ENCODE data around the gene GARIN5B.

The GARIN5B gene

DNA sequence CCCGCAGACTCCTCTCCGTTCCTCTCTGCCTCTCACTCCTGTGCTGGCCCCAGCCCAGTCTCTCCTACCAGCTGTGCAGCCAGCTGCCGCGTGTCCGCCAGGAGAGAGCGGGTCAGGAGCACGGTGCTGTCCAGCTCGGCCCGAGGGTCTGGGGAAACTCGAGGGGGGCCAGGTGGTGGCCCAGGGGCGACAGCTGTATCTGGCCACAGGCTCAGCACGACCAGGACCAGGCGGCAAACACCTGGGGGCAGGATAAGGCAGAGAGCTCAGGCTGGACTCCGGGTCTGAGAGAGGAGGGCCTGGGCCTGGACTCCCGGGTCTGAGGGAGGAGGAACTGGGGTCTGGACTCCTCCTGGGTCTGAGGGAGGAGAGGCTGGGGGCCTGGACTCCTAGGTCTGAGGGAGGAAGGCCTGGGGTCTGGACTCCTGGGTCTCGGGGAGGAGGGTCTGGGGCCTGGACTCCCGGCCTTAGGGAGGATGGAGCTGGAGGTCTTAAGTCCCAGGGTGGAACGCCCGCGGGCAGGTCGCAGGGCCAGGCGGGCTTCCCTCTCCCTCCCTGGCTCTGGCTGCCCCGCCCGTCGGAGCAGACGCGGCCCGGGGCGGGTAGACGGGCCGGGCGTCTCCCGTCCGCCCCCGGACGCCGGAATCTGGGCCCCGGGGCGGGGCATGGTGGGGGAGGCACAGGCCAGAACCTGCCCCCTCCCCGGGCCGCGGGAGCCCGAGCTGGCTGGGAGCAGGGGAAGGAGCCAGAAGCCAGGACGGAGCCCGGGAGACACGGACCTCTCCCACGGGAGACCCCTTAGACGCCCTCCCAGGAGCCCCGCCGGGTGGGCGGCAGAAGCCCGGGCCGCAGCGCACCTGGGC, 5.9 kb upstream of the GARIN5B start:
- DNase-seq: no peak

DNA sequence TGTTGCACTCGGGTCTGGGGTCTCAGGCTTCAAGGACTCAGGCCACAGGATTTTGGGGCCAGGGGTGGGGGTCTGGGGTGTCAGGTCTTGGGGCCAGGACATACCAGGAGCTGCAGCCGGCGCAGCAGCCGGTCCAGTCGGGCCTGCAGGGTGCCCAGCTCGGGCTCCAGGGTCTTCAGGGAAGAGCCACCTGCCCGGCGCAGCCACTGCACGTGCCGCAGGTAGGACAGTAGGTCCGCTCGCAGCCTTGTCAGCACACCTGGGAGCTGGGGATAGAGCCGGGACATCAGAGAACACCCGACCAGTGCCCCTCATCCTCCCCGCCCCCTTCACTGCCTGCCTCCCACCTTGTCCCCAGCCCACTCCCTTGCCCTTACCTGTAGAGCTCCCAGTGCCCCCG, 5.0 kb upstream of the GARIN5B start:
- DNase-seq: no peak

DNA sequence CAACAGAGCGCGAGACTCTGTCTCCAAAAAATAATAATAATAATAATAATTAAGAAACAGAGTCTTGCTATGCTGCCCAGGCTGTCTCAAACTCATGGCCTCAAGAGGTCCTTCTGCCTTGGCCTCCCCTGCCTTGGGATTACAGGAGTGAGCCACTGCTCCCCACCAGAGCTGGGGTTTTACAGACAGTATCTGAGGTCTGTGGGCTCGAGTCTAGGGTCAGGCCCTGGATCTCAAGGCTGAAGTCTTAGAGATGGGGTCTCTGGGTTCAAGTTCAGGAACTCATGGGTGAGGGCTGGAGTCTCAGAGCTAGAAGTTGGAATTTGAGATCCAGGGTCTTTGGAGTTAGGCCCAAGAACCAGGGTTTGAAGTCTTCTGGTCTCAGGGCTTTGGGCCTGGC, 3.7 kb upstream of the GARIN5B start:
- DNase-seq: no peak

DNA sequence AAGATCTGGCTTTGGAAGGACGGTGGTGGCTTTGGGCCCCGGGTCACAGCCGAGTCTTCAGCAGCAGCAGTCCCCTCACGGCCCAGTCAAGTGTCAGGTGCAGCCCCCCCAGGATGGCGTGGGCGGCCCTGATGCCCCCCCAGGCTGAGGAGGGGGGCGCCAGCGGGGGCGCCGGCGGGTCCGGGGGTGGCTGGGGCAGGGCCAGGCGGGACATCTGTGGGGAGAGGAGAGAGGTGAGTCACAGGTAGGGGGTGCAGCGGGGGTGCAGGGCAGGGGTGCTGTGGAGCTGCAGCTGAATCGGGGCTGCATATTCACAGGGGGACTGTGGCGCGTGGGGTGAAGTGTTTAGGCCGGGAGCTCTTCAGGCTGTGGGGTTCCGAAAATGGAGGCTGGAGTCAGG, 2.9 kb upstream of the GARIN5B start:
- no peak for DNase-seq

DNA sequence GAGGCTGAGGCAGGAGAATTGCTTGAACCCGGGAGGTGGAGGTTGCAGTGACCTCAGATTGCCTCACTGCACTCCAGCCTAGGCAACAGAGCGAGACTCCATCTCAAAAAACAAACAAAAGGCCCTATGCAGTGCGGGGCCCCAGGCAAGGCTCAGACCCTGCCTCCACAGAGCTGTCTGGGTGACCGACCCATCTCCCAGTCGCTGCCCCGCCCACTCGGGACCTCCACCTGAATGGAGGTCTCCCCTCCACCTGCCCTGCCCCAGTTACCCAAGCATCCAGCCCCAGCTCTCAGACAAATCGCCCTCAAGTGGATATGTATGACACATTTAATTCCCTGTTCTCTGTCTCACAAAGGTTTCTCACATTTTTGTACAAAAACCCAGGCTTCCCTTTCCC, 2.2 kb upstream of the GARIN5B start:
- no peak for DNase-seq

DNA sequence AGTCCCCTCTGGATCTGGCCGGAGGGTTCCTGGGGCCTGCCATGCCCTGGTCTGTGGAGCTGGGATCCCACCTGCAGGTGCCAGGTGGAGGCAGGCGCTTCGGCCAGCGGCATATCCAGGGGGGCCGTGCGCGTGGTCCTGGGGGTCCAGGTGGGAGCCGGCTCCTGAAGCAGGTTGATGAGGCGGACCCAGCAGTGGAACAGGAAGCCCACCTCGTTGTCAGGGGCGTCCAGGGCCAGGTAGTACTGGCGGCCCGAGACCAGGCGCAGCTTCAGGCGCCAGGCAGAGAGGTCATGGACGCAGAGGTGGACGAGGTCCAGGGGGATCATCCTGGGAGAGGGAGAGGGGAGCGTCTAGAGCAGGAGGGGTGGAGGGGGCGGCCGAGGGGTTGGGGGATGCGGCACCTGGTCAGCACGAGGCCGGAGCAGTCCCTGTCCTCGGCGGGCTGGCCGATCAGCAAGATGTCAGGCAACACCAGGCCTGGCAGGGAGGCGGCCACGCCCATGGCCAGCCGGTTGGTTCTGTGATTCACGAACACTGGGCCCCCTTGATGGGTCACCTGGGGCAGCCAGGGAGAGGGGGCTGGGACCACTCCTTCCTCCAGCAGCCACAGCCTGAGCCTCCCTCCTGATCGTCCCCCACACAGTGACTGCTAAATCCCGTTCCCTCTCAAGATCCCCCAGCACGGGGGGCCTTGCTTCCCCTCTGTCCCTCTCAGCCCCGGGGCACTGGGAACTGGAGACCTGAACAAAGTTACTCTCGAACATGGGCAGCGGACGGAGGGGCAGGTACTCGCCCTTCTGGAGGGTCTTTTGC, 678 bp downstream of the GARIN5B start:
- DNase-seq: no peak

DNA sequence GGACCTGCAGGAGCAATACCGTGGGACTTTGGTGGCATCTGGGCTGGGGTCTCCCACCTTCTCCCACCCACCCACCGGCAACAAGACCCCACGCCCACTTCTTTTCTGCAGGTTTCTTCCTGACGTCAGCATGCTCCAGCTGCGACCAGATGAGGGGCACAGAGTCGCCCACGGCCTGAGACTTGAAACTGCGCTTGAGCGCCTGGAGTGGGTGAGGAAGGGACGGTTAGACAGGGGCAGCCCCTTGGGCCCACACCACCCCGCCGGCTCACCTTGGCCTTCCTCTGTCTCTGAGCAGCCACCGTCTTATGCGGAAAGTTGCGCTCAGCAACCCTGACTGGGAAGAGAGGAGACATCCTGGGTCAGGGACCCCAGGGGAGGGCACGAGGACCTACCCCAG, 2.2 kb downstream of the GARIN5B start:
- DNase-seq: no peak

DNA sequence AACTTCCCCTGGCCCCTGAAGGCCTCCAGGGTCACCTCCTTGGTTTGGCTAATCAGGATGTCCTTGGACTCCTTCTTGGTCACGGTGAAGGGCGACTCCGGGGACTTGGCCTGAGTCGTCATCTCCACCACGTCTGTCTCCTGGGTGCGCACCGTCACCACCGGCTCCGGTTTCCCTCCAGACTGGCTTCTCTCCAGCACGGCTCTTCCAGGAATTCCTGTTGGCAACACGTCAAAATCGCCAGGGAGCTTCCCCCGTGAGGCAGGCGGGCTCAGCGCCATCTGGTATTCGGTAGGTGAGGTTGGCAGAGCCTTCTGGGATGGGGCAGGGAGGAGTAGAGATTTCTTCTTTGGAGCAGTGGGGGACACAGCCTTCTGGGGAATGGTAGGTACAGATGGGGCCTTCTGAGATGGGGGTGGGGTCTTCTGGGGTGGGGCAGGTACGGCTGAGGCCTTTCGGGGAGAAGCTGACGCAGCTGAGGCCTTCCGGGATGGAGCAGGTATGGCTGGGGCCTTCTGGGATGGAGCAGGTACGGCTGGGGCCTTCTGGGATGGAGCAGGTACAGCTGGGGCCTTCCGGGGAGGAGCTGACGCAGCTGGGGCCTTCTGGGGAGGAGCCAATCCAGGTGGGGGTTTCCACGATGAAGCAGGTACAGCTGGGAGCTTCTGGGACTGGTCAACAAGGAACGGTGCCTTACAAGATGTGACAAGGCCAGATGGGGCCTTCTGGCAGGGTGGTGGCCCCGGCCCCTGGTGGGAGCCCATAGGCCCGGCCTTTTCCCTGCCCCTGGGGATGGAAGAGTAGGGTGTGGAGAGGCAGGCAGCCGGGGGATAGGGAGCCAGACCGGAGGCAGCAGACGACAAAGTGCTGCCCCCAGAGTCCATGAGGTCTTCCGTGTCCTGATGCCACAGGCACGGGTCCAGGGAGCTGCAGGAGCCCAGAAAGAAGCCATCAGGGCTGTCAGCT, 3.8 kb downstream of the GARIN5B start:
- no peak for DNase-seq

DNA sequence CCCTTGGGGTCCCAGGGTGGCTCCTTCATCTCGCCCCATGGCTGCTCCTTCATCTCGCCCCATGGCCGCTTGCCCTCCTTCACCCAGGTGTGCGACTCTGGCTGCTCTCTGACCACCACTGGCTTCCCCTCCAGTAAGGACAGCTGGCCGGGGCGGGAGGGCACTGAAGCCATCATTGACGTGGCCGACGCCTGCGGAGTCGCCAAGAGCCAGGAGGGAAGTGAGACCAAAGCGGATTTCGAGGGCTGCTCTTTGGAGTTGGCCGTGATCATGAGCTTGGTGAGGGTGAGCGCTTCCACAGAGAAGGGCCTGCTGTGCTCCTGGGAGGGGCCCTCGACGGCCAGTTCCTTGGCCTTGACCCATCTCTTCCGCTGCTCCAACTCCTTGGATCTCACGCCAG, 4.6 kb downstream of the GARIN5B start:
- no peak for DNase-seq

DNA sequence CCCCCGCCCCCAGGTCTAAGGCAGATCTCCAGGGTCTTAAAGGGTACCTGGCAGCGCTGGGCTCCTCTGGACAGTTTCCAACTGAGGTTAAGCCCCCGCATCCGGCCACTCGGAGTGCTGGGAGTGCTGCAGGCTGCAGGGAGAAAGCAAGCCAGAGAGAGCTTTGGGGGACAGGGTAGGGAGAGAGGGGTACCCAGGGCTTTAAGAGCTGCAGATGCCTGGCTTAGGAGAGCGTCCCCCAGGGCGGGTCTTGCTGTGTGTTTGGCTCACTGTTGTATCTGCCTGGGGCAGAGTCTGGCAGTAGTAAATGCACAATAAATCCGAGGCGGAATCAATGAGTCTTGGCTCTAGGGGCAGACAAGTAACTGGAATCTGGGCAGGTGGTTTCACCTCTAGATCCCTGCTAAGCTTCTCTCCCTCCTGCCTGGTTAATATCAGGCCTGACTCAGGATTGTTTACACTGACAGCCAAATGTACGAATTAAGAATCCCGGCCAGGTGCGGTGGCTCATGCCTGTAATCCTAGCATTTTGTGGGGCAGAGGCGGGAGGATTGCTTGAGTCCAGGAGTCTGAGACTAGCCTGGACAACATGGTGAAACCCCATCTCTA, 7.7 kb downstream of the GARIN5B start:
- DNase-seq: no peak

DNA sequence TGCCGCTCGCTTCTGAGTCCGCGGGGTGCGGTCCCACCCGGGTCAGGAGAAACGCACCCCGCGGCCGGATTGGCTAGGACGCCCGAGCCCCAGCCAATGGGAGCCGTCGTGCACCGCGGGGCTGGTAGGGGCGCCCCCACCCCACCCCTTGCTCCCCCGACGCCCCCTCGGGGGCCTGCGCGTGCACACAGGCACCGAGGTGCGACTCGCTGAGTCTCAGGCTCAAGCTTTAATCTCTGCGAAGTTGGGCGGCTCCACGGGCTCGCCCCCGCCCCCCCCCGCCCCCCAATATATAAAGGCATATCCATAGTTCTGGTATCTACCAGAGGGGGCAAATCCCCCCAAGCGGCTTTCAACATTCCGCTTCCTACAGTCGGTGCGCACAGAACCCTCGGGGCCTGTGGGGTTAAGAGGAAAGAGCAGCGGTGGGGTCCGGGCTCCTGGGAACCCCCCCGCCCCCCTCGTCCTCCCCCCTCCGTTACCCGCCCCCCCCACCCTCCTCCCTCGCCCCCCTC, 8.3 kb downstream of the GARIN5B start, which contains the start of gene COX6B2:
Gene COX6B2 (minus strand): TSS at position 22 of the 515 bp plus-strand sequence. CDS start 198 bp downstream, outside the sequence.
- DNase-seq: no peak

DNA sequence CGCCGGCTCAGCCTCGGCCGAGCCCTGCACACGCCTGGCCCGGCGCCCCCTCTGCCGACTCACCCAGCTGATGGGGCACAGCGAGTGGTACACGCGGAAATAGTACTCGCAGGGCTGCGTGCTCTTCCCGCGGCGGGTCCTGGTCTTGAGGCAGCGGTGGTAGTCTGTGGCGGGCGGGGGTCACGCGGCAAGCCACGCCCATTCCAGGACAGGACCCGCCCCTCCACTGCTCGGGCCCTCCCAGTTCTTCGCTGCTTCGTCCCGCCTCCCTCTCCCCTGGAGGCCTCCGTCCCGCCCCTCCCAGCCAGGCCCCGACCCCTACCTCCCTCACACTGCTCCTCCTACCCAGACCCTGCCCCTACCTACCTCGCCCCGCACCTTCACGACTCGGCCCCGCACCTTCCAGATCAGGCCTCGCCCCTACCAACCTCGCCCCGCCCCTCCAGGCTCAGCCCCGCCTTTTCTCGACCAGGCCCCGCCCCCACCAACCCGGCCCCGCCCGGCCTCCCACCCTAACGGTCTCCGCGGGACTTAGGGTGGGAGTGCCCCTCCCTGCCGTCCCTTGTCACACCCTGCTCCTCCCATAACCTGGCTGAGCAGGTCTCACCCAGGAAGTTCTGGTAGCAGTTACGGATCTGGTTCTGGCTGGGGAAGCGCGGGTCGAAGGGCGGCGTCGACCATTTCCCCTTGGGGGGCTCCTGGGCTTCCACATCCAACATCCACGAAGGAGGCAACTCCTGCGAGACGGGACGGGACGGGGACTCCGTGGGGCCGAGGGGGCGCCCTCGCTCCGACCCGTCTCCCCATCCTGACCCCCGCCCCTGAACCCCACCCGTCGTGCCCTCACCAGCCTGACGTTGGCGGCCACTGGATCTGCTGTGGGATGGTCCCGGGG, 9.0 kb downstream of the GARIN5B start:
- DNase-seq: no peak

DNA sequence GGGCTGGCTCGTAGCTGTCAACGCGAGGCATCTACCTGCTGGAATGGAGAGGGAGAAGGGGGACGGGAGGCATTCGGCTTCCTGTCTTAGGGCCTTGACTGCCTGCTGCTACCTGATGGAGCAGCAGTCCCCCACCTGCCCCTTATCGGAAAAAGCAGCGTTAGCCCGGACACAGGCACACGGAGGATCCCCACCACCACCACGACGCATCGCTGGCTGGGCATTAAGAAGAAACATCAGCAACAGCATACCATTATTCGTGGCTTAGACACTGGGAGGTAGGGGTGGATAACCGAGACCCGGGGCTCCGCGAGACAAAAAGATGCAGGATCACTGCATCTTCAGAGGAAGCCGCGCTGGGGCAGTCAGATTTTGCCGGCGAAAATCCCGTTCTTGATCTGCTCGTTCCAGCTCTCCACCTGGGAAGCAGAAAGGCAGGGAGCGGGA, 9.7 kb downstream of the GARIN5B start:
- no peak for DNase-seq

DNA sequence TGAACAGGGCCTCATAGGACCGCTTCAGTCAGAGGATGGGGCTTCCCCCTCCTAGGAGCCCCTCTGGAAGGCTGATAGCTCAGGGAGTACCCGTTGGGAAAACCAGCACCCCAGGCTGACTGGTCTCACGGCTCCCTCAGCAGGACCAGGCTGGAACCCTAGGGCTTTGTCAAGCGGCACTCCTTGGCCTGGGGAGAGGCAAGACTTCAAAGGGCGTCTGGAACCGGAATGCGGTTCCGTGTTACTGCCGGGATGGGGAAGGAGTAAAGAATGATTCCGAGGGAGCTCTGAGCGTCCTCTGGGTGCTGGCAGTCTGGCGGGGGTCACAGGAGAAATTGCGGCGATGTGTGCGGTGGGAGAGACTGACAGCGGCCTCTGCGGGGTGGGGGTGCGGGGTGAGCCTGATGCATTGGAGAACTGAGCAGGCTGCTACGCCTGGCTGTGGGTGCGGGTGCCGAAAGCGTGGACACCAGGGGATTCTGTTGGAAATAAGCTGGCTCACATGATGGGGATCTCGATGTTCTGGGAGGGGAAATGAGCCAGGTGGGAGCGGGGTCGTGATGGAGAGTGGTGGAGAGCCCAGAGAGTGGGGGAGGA, 10.4 kb downstream of the GARIN5B start:
- no peak for DNase-seq

DNA sequence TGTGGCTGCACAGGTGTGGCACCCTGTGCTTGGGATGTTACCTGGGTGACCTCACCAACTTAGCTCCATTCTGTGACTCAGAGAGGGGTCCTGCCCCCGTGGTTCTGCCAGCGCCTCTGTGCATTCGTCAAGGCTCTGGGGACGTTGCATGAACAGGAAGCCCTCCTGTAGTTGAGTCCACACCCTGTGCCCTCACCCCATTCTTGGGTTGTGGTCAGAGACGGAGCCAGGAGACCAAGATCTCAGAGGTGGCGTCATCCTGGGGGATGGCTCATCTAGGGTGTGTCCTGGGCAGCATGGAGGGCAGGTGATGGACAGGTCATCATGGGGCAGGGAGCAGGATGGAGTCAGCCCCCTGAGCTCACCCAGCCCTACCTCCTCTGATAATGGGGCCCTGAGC, 11.0 kb downstream of the GARIN5B start:
- DNase-seq: no peak

DNA sequence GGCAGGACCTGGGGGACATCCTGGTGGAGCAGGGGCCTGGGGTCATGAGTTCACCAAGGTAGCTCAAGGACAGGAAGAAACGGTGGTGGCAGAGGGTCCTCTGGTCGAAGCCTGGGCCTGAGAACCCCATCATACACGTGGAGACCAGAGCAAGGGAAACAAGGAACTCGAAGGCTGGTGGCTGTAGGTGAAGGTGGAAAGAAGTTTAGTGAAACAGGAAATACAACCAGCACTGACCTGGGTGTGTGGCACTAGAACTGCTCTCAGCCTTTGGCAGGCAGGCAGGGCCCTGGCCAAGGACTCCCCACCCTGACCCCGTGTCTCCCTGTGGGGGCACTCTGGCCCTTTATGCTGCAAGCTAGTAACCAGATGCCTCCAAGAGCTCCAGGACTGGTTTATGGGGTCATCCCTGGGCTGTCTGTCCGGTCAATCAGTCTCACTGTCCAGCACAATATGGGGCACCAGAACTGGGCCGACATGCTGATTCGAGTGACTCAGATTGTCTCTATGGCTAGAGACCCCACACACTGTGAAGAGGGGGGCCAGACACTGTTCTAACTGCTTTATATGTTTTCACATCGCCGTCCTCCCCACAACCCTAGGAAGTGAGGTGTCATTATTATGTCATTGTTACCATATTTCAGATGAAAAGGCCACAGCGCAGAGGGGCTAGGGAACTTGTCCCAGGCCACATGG, 12.3 kb downstream of the GARIN5B start:
- peak; percentile 31 for DNase-seq

DNA sequence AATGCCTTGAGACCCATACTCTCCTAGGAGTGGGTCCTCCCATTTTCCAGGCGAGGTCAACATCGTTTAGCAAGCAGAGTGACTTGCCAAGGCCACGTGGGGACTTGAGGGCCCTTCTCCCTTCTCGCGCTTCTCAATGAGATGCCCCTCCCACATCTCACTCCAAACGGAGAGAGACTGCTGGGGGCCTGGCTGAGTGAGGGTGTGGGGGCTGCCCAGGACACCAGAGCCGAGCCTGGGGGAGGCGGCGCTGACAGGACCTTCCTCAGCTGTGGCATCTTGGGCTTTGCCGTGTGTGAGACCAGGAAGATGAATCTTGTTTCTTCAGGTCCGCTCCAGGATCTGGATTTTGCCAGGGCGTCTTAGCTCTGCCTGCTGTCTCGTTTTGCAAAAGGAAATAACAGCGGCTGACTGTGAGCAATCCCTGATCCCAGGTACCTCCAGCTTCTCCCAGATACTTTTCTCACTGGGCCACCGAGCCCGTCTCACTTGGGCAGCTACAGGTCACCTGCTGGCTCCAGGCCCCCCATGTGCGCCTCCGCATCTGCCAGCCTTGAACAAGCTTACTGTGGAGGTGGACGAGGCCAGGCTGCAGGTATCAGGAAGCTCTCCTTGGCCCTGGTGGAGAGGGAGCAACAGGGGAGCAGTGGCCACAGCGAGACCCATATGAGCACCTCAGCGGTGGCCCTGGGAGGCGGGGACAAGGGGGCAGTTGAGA, 14.6 kb downstream of the GARIN5B start:
- peak; percentile 41 for DNase-seq

DNA sequence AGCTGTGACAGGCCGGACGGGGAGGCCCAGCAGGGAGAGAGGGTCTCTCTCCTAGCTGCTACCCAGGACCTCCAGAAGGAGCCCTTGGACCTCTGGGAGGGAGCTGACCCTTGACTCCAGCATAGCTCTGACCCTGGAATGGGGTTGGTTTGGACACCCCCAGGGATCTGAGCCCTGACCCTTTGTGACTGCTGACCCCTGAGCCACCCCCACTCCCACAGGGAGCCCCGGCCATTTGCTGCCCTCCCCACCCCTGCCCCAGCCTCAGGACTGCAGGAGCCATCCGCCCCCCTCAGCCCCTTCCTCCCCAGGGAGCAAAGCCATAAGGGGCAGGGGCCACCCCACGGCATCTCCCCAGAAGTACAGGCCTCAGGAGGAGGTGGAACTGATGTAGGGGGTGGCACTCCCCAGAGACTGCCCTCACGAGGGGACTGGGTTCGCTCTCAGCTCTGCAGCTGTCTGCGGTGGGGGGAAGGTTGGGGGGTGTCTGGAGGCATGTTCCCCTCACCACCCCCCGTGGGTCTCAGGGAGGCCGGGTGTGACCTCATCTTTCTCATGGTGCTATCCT, 15.5 kb downstream of the GARIN5B start:
- no peak for DNase-seq
